HepG2 (cell line): ENCODE results near the gene JPT1. TPM values are rescaled to one million over a fixed set of nuclear protein-coding genes. Genes with fewer than 3 reads are reported as not detected.

Experiments
- ATAC-seq: fragments of 200-7000 bp; cut with Tn5 transposase; 3 replicates; pipeline ENCODE4 v1.9.1; 2020; ENCODE audit warnings: mild to moderate bottlenecking, moderate library complexity
- BruUV-seq: library from RNA; stranded (reverse); fragments of 400-500 nt; replicated peaks from 2 replicates; lab custom pipeline; 2021; lab: Mats Ljungman, UMichigan
- CTCF ChIA-PET: fragments of 300-600 bp; formaldehyde crosslinking; extraction: SDS; loops from one replicate; lab custom pipeline; 2021; ENCODE audit warnings: low total read pairs, inconsistent platforms, low intra/inter-chr PET ratio; lab: Yijun Ruan, JAX
- POLR2A ChIA-PET: fragments of 350-600 bp; sonication (Branson Sonifier 250); formaldehyde crosslinking; loops from one replicate; lab custom pipeline; 2020; ENCODE audit warnings: antibody characterized with exemption, inconsistent platforms; lab: Yijun Ruan, JAX
- DNase-seq: peaks from one replicate; pipeline ENCODE4 v3.0.0-alpha.2; 2015; ENCODE audit warnings: low spot score
- FAIRE-seq: peaks from 3 replicates; lab custom pipeline; 2011; peaks lifted over from hg19 to GRCh38; lab: Jason Lieb, UNC
- H2AFZ ChIP-seq: one replicate; pipeline ENCODE4 v1.6.1; 2011; ENCODE audit warnings: low read length, inconsistent platforms
- H3K27ac ChIP-seq: fragments of 300-600 bp; 3 replicates; pipeline ENCODE4 v1.8.0; 2011; ENCODE audit warnings: mixed run types, mild to moderate bottlenecking, mixed read lengths, low read length, inconsistent platforms; ENCODE audit not compliant: insufficient read depth; ENCODE audit errors: extremely low read length
- H3K27me3 ChIP-seq, 2 experiments: fragments of 200-600 bp in 1 of 2; 2 replicates in 1 of 2; 3 replicates in 1 of 2; pipeline versions ENCODE4 v1.6.0 to v1.8.0; 2011; ENCODE audit warnings: low read length in 2 of 2, mild to moderate bottlenecking in 2 of 2, moderate library complexity in 2 of 2, inconsistent platforms in 1 of 2; ENCODE audit not compliant: insufficient read depth in 2 of 2, control insufficient read depth in 1 of 2
- H3K36me3 ChIP-seq, 2 experiments: fragments of 200-600 bp in 1 of 2; replicated peaks in 1 of 2; 2 replicates in 1 of 2; 3 replicates in 1 of 2; pipeline versions ENCODE4 v1.5.1 to v1.8.0; 2011; ENCODE audit warnings: low read length in 2 of 2, inconsistent platforms in 1 of 2; ENCODE audit not compliant: insufficient read depth in 2 of 2, control insufficient read depth in 1 of 2
- H3K4me1 ChIP-seq: 2 replicates; pipeline ENCODE4 v1.5.1; 2012; ENCODE audit warnings: low read length, inconsistent platforms; ENCODE audit not compliant: insufficient read depth
- H3K4me2 ChIP-seq: 2 replicates; pipeline ENCODE4 v1.6.0; 2011; ENCODE audit warnings: low read depth, low read length, inconsistent platforms
- H3K4me3 ChIP-seq, 3 experiments: fragments of 200-600 bp in 1 of 3; sonication (generic), shearing (Covaris generic) in 1 of 3; replicated peaks in 1 of 3; 2 replicates each; pipeline ENCODE4 v1.5.1; 2011 to 2016; ENCODE audit warnings: low read length in 3 of 3, inconsistent platforms in 2 of 3, low read depth in 2 of 3, mild to moderate bottlenecking in 2 of 3, control low read depth in 1 of 3, mixed read lengths in 1 of 3; ENCODE audit not compliant: insufficient read depth in 1 of 3
- H3K79me2 ChIP-seq: one replicate; pipeline ENCODE4 v1.6.1; 2011; ENCODE audit warnings: low read length, inconsistent platforms; ENCODE audit not compliant: insufficient read depth
- H3K9ac ChIP-seq: 2 replicates; pipeline ENCODE4 v1.6.0; 2011; ENCODE audit warnings: mild to moderate bottlenecking, low read depth, low read length, inconsistent platforms; ENCODE audit not compliant: insufficient read depth
- H3K9me3 ChIP-seq: 2 replicates; pipeline ENCODE4 v1.5.1; 2012; ENCODE audit warnings: mild to moderate bottlenecking, low read length
- H4K20me1 ChIP-seq: 2 replicates; pipeline ENCODE4 v1.6.0; 2011; ENCODE audit warnings: inconsistent platforms, mild to moderate bottlenecking, low read length, moderate library complexity; ENCODE audit not compliant: insufficient read depth
- ATF2 ChIP-seq: sonication (generic); formaldehyde crosslinking; IDR thresholded peaks from 2 replicates; pipeline ENCODE4 v1.4.0; 2020; ENCODE audit warnings: missing genetic modification reagents
- STAT6 ChIP-seq: sonication (generic); formaldehyde crosslinking; IDR thresholded peaks from 2 replicates; pipeline ENCODE4 v1.4.0; 2020; ENCODE audit warnings: missing genetic modification reagents, mild to moderate bottlenecking, borderline replicate concordance
- WGBS: methylation state at CpG from one replicate; pipeline ENCODE4 v1.1.6; 2017; ENCODE audit warnings: low lambda C conversion rate; 5-methylcytosine and 5-hydroxymethylcytosine counted together
- in situ Hi-C: cut with HindIII; loops from 2 replicates; pipeline ENCODE4 v1.10.0; 2017; ENCODE audit warnings: low pct_unique_long_range_greater_than_20kb; ENCODE audit not compliant: extremely low pct_ligation_motif_present
- intact Hi-C: fragments of 100-400 bp; cut with micrococcal nuclease; formaldehyde crosslinking; loops from one replicate; pipeline ENCODE4 v1.10.0; 2022; ENCODE audit not compliant: unreplicated experiment
- polyA plus RNA-seq, 8 experiments: library from polyadenylated mRNA; depleted of rRNA in 3 of 8; stranded (reverse) in 7 of 8; unstranded in 1 of 8; fragments of >200 nt; fragmentation: Illumina TruSeq in 4 of 8; extraction: Trizol in 4 of 8; gene quantifications; 2 replicates each; pipeline versions ENCODE4 v1.2.1 to v1.2.3, GENCODE V29; 2011 to 2016; ENCODE audit warnings: low read depth in 4 of 8, missing spikeins in 1 of 8, mixed read lengths in 1 of 8; ENCODE audit not compliant: insufficient read depth in 1 of 8
- total RNA-seq, 5 experiments: library from RNA; depleted of rRNA; stranded (reverse); fragments of >200 nt; fragmentation: Illumina TruSeq; extraction: Trizol; gene quantifications; 2 replicates each; pipeline ENCODE4 v1.2.3, GENCODE V29; 2016; ENCODE audit warnings: low read depth in 1 of 5
- TF ChIP-seq, protein P1 (sequence below): sonication (generic); formaldehyde crosslinking; IDR thresholded peaks from 2 replicates; pipeline ENCODE4 v1.5.1; 2020; ENCODE audit warnings: missing genetic modification reagents, mild to moderate bottlenecking, borderline replicate concordance
- TF ChIP-seq, protein P2 (sequence below): sonication (generic); formaldehyde crosslinking; IDR thresholded peaks from 2 replicates; pipeline ENCODE4 v1.5.0; 2020; ENCODE audit warnings: missing genetic modification reagents
- TF ChIP-seq, protein P3 (sequence below): IDR thresholded peaks from 2 replicates; pipeline ENCODE4 v1.6.1; 2016; ENCODE audit warnings: mild to moderate bottlenecking, missing biosample characterization, missing genetic modification reagents

JPT1 gene
- total and polyA plus RNA-seq, 2 of the 13 experiments (the other 11 are each of a cell fraction or from before 2014, with no cell fraction given): 43.3 to 256 TPM

GRCh38 chr17:75181110-75181509 lies 26.8 kb upstream of the JPT1 start (continued):
- no peak for TF ChIP-seq STAT6 (CRISPR knock-in tag)
- TF ChIP-seq, protein P1, sequence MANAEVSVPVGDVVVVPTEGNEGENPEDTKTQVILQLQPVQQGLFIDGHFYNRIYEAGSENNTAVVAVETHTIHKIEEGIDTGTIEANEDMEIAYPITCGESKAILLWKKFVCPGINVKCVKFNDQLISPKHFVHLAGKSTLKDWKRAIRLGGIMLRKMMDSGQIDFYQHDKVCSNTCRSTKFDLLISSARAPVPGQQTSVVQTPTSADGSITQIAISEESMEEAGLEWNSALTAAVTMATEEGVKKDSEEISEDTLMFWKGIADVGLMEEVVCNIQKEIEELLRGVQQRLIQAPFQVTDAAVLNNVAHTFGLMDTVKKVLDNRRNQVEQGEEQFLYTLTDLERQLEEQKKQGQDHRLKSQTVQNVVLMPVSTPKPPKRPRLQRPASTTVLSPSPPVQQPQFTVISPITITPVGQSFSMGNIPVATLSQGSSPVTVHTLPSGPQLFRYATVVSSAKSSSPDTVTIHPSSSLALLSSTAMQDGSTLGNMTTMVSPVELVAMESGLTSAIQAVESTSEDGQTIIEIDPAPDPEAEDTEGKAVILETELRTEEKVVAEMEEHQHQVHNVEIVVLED (CRISPR knock-in tag): no peak

DNA sequence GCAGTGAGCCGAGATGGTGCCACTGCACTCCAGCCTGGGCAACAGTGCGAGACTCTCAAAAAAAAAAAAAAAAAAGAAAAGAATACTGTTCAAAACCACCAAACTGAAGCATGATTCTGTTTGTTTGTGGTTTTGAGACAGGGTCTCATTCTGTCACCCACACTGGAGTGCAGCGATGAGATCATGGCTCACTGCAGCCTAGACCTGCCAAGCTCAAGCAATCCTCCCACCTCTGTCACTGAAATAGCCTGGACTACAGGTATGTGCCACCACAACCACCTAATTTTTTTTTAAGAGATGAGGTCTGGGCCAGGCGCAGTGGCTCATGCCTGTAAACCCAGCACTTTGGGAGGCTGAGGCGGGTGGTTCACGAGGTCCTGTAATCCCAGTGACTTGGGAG lies 24.1 kb upstream of the JPT1 start:
- no peak overlapping the region for H3K27ac ChIP-seq
- ATAC-seq (no peak), DNase-seq (no peak), FAIRE-seq (no peak)
- BruUV-seq: no TSS peak
- peaks cover 15% of the 10 kb centered on the region for H4K20me1 ChIP-seq
- H3K27me3 ChIP-seq: no peaks in the 10 kb centered on the region; a peak in 1 of 5 replicates
- in situ Hi-C loops (no loop called here), intact Hi-C loops (no loop called here)
- H2AFZ ChIP-seq: no peak overlapping the region
- H3K79me2 ChIP-seq: peaks cover 70% of the 10 kb centered on the region
- WGBS: 98% methylated on average over 6 of the region's 6 CpGs
- POLR2A ChIA-PET: no interaction called here
- peaks cover 23 to 60% of the 10 kb centered on the region in 2 experiments for H3K36me3 ChIP-seq
- H3K9me3 ChIP-seq: no peaks in the 10 kb centered on the region
- TF ChIP-seq, protein P2, sequence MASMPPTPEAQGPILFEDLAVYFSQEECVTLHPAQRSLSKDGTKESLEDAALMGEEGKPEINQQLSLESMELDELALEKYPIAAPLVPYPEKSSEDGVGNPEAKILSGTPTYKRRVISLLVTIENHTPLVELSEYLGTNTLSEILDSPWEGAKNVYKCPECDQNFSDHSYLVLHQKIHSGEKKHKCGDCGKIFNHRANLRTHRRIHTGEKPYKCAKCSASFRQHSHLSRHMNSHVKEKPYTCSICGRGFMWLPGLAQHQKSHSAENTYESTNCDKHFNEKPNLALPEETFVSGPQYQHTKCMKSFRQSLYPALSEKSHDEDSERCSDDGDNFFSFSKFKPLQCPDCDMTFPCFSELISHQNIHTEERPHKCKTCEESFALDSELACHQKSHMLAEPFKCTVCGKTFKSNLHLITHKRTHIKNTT (CRISPR knock-in tag): no peak
- TF ChIP-seq ATF2: no peak
- TF ChIP-seq, protein P3, sequence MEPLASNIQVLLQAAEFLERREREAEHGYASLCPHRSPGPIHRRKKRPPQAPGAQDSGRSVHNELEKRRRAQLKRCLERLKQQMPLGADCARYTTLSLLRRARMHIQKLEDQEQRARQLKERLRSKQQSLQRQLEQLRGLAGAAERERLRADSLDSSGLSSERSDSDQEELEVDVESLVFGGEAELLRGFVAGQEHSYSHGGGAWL: no peak
- H3K4me3 ChIP-seq: no peak overlapping the region
- no peak overlapping the region for H3K9ac ChIP-seq
- H3K4me2 ChIP-seq: no peak overlapping the region
- H3K4me1 ChIP-seq: peaks cover 31% of the 10 kb centered on the region
- CTCF ChIA-PET: no interaction called here
